HEK293T (cell line): Measurements from ENCODE around the gene LYSMD3.

Experiments used
- CTCF ChIA-PET: fragments of 350-600 bp; formaldehyde crosslinking; extraction: SDS; loops from one replicate; lab custom pipeline; 2021; ENCODE audit warnings: antibody characterized with exemption, inconsistent platforms; lab: Yijun Ruan, JAX
- POLR2A ChIA-PET: fragments of 350-600 bp; formaldehyde crosslinking; extraction: SDS; loops from one replicate; lab custom pipeline; 2020; ENCODE audit warnings: antibody characterized with exemption, inconsistent platforms; lab: Yijun Ruan, JAX
- DNase-seq: peaks from one replicate; pipeline ENCODE4 v3.0.0; 2012; ENCODE audit warnings: mixed read lengths; ENCODE audit errors: extremely low spot score
- ARNT ChIP-seq: fragments of 450-650 bp; IDR thresholded peaks from 2 replicates; pipeline ENCODE4 v1.6.1; 2017; ENCODE audit warnings: mild to moderate bottlenecking
- BHLHE40 ChIP-seq: fragments of 450-650 bp; IDR thresholded peaks from 2 replicates; pipeline ENCODE4 v1.6.1; 2016; ENCODE audit warnings: mild to moderate bottlenecking, moderate library complexity, borderline replicate concordance
- CTBP1 ChIP-seq: fragments of 450-650 bp; IDR thresholded peaks from 2 replicates; pipeline ENCODE4 v1.6.1; 2016; ENCODE audit warnings: borderline replicate concordance
- ELF4 ChIP-seq: fragments of 450-650 bp; IDR thresholded peaks from 2 replicates; pipeline ENCODE4 v1.6.1; 2017; ENCODE audit warnings: antibody characterized with exemption
- FOXA1 ChIP-seq: fragments of 450-650 bp; IDR thresholded peaks from 2 replicates; pipeline ENCODE4 v1.6.1; 2016; ENCODE audit warnings: mild to moderate bottlenecking
- FOXK2 ChIP-seq: fragments of 450-650 bp; IDR thresholded peaks from 2 replicates; pipeline ENCODE4 v1.6.1; 2016; ENCODE audit warnings: mild to moderate bottlenecking
- FOXM1 ChIP-seq: fragments of 450-650 bp; IDR thresholded peaks from 2 replicates; pipeline ENCODE4 v1.6.1; 2017; ENCODE audit warnings: mild to moderate bottlenecking, borderline replicate concordance
- L3MBTL2 ChIP-seq: fragments of 450-650 bp; conservative IDR thresholded peaks from 2 replicates; pipeline ENCODE4 v1.6.1; 2016; ENCODE audit warnings: mild to moderate bottlenecking
- LEF1 ChIP-seq: fragments of 450-650 bp; IDR thresholded peaks from 2 replicates; pipeline ENCODE4 v1.6.1; 2017; ENCODE audit warnings: mild to moderate bottlenecking, borderline replicate concordance
- NFRKB ChIP-seq: fragments of 450-650 bp; IDR thresholded peaks from 2 replicates; pipeline ENCODE4 v1.6.1; 2016; ENCODE audit warnings: mild to moderate bottlenecking, moderate library complexity
- SP1 ChIP-seq: fragments of 450-650 bp; IDR thresholded peaks from 2 replicates; pipeline ENCODE4 v1.6.1; 2017
- TARDBP ChIP-seq: fragments of 450-650 bp; IDR thresholded peaks from 2 replicates; pipeline ENCODE4 v1.6.1; 2016
- ZNF384 ChIP-seq: fragments of 450-650 bp; IDR thresholded peaks from 2 replicates; pipeline ENCODE4 v1.6.1; 2016
- TF ChIP-seq, protein P1 (sequence below): fragments of 450-650 bp; IDR thresholded peaks from 2 replicates; pipeline ENCODE4 v1.6.1; 2016

LYSMD3 gene

DNA sequence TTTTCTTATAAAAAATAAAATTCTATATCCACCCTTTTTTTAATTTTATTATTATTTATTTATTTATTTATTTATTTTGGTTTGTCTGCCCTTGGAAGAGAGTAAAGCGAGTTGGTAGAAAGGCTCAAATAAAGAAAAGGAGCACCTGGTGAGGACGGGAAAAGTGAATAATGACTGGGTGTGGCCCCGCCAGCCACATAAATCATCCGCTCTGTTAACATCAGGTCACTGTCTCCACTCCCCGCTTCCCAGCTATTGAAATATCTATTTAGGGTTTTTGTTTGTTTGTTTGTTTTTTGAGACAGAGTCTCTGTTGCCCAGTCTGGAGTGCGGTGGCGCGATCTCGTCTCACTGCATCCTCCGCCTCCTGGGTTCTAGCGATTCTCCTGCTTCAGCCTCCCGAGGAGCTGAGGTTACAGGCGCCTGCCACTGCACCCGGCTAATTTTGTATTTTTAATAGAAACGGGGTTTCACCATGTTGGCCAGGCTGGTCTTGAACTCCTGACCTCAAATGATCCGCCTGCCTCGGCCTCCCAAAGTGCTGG is 53.9 kb downstream of the LYSMD3 start:
- CTCF ChIA-PET = interaction anchor here (0.8 kb wide), 1 partner anchor 24 kb away, joined by 3 read pairs; no protein-coding TSS in a partner anchor
- no peak for DNase-seq
- TF ChIP-seq, protein P1, sequence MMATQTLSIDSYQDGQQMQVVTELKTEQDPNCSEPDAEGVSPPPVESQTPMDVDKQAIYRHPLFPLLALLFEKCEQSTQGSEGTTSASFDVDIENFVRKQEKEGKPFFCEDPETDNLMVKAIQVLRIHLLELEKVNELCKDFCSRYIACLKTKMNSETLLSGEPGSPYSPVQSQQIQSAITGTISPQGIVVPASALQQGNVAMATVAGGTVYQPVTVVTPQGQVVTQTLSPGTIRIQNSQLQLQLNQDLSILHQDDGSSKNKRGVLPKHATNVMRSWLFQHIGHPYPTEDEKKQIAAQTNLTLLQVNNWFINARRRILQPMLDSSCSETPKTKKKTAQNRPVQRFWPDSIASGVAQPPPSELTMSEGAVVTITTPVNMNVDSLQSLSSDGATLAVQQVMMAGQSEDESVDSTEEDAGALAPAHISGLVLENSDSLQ = peak; percentile 77
- no peak for TF ChIP-seq CTBP1
- POLR2A ChIA-PET = interaction anchor here (1.0 to 3.3 kb wide), 16 partner anchors 8 to 128 kb away, joined by 3 to 17 read pairs (median 5); partner anchors contain the start of genes ADGRV1, CETN3 and LYSMD3

DNA sequence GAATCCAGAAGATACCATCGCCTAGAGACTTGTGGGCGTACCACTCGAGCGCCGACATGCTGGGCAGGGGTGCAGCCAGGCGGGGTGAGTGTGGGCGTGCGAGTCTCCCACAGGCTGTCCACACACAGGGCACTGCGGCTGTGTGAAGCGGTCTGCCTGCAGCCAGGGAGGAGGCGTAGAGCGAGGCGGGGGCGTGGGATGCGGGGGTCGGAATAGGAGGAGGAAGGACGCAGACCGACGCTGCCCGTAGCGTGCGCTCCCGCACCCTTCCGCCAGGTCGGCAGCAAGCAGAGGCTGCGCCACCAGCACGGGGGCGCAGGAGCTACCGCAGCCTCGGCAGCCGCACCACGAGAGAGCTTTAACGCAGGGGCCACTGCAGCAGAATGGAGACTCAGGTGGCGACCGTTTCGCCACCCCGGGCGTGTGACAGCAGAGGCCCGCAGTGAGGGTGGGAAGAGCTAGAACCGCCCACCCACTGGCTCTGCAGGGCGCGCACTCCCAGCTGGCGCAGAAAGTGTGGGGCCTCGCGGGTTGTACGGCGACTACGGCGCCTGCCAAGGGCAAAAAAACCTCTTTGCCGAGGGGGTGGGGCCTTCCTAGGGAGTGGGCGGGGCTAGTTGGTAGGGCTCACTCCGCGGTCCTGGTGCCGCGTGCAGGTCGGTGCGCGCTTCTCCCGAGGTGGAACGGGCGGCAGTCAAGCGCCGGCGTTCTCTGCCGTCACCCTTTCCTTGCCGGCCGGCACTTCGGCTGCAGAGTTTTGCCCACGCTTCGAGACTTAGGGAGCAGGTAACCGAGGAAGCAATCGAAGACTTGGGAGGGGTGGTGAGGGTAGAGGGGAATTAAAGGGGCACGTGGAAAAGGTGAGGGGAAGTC is 54.9 kb downstream of the LYSMD3 start, which contains the start of the genes MBLAC2 and POLR3G:
TSS of gene MBLAC2 (minus strand) at position 537 of the 873 bp plus-strand sequence. CDS start at position 58, 479 bp downstream.
TSS of gene POLR3G (plus strand) at position 630 of the 873 bp plus-strand sequence. CDS start 10,704 bp downstream, outside the sequence.
- ChIA-PET POLR2A (interaction anchor here (0.6 to 3.3 kb wide), 23 partner anchors 9 to 130 kb away, joined by 3 to 17 read pairs (median 5); partner anchors contain the start of genes ADGRV1, CETN3 and LYSMD3), CTCF (interaction anchor here (0.7 kb wide), 3 partner anchors 15 to 37 kb away, joined by 3 to 4 read pairs (median 3); no protein-coding TSS in a partner anchor)
- TF ChIP-seq ELF4 (no peak), CTBP1 (0 out of 2 replicates have a peak, but pooled peaks have one; percentile 51), FOXK2 (no peak), ARNT (no peak), LEF1 (no peak), ZNF384 (no peak), L3MBTL2 (peak; percentile 97), BHLHE40 (no peak)
- DNase-seq = peak; percentile 91

- ChIA-PET CTCF (interaction anchor here (0.6 kb wide), 1 partner anchor 9 kb away, joined by 3 read pairs; no protein-coding TSS in a partner anchor), POLR2A (interaction anchor here (0.6 to 3.3 kb wide), 15 partner anchors 8 to 141 kb away, joined by 3 to 17 read pairs (median 5); partner anchors contain the start of genes CETN3 and LYSMD3)
- TF ChIP-seq CTBP1 (no peak), NFRKB (no peak), L3MBTL2 (peak; percentile 97), SP1 (no peak)
- peak; percentile 15 for DNase-seq
Measured at GRCh38 chr5:90473396-90474234, 55.8 kb downstream of the LYSMD3 start.

- POLR2A ChIA-PET = interaction anchor here (0.6 to 3.3 kb wide), 7 partner anchors 12 to 142 kb away, joined by 3 to 17 read pairs (median 5); partner anchors contain the start of genes CETN3 and LYSMD3
- CTCF ChIA-PET = interaction anchor here (0.6 to 0.8 kb wide), 2 partner anchors 8 to 57 kb away, joined by 3 read pairs; partner anchors contain the start of gene LYSMD3
- TF ChIP-seq NFRKB (no peak), LEF1 (no peak), TARDBP (no peak), FOXM1 (no peak), ZNF384 (no peak), ARNT (no peak), CTBP1 (no peak), BHLHE40 (no peak), FOXA1 (no peak)
- TF ChIP-seq, protein P1 = no peak
- no peak for DNase-seq
Measured at GRCh38 chr5:90472783-90473395, 56.5 kb downstream of the LYSMD3 start.
